GM19025 (cell line): ENCODE measurements around the gene ABTB1.

ENCODE experiments used
- ATAC-seq: cut with Tn5 transposase; IDR thresholded peaks from one replicate; pipeline ENCODE4 v1.9.1; 2021; ENCODE audit warnings: mild to moderate bottlenecking, low read depth, moderate library complexity; ENCODE audit not compliant: unreplicated experiment

ABTB1 gene

DNA sequence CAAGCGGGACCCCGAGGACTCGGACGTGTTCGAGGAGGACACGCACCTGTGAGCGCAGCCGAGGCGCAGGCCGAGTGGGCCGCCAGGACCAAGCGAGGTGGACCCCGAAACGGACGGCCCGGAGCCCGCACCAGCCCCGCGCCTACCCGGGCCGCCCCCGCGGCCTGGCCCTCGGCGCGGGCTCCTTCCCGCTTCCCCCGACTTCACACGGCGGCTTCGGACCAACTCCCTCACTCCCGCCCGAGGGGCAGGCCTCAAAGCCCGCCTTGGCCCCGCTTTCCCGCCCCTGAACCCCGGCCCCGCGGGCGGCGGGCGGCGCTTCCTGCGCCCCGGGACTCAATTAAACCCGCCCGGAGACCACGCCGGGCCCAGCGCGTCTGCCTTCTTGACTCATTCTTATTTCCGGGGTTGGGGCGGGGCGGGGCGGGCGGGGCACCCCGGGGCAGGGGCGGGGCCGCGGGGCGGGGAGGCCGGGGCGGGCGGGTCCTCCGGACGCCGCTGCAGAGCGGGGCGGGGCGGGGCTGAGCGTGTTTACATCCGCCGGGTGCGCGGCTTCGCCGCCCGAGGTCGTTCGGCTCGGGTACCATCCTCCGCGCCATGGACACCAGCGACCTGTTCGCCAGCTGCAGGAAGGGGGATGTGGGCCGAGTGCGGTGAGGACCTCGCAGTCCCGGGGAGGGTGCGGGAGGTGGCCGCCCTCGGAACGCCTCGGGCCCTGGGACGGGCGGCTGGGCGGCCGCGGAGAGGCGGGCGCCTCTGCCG lies at the start of gene ABTB1:
Gene ABTB1, plus strand, starts transcription at position 524 of the 762 bp plus-strand sequence. Its CDS starts 74 bp downstream, at position 598.
- ATAC-seq: peak; percentile 76

DNA sequence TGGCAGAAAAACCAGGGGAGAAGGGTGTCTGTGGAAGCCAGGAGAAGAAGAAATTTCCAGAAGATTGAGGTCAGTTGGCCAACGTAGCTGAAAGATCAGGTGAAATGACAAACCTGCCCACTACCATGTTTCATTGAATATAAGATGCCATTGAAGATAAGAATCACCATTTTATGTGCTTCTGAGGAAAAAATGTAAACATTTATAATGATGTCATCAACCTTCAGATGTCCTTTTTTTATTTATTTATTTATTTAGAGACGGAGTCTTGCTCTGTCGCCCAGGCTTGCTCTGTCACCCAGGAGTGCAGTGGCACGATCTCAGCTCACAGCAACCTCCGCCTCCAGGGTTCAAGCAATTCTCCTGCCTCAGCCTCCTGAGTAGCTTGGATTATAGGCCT lies 48.7 kb upstream of the ABTB1 start:
- ATAC-seq: no peak

DNA sequence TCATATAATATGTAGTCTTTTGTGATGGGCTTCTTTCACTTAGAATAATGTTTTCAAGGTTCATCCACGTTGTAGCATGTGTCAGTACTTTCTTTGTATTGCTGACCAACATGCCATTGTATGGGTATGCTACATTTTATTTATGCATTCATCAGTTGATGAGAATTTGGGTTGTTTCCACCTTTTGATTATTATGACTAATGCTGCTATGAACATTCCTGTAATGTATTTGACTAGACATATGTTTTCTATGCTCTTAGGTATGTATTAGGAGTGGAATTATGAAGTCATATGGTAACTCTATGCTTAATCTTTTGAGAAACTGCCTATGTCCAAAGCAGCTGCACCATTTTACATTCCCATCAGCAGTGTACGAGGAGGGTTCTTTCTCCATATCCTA lies 46.9 kb upstream of the ABTB1 start:
- ATAC-seq: no peak

DNA sequence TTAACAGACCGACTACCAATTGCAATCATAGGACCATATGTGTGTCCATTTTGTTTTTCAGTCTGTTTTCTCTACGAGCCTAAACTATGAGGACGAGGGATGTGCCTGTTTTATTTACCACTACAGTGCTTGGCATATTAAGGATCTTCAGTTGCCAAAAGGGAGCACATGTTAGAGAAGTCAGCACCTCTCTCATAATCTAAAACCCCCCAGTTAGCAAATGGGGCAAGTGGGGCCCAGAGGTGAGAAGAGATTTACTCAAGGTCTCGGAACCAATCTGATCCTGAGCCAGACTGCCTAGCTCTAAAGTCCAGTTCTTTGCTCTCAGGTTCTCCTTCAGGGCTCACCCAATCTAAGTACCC lies 44.3 kb upstream of the ABTB1 start:
- no peak for ATAC-seq

DNA sequence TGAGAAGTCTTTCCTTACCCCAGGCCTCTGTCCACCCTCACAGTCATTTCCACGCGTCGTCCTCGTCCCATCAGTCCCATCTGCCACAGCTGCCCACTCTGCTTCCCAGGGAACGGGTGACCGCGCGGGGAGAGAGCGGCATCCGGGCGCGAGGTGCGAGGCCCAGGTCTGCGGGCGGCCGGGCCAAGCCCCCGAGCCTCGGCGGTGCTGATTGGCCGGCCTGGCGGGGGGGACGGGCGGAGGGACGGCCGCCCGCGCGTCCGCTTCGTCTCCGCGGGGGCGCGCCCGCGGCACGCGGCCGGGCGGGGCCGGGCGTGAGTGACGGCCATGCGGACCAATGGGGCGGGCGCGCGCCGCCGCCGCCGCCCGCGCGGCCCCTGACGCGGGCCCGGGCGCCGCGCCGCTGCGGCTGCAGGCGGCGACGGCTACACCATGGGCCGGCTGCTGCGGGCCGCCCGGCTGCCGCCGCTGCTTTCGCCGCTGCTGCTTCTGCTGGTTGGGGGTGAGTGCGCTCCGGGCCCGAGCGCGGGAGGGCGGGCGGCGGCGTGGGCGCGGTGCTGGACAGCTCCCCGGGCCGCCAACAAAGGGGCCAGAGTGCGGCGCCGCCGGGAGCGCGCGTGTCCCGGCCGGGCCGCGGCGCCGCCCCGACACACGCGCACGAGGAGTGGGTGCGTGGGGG lies 43.8 kb upstream of the ABTB1 start, which contains the start of gene PODXL2:
Gene PODXL2, plus strand, starts transcription at position 398 of the 679 bp plus-strand sequence. Its CDS starts 35 bp downstream, at position 433.
- ATAC-seq: no peak

DNA sequence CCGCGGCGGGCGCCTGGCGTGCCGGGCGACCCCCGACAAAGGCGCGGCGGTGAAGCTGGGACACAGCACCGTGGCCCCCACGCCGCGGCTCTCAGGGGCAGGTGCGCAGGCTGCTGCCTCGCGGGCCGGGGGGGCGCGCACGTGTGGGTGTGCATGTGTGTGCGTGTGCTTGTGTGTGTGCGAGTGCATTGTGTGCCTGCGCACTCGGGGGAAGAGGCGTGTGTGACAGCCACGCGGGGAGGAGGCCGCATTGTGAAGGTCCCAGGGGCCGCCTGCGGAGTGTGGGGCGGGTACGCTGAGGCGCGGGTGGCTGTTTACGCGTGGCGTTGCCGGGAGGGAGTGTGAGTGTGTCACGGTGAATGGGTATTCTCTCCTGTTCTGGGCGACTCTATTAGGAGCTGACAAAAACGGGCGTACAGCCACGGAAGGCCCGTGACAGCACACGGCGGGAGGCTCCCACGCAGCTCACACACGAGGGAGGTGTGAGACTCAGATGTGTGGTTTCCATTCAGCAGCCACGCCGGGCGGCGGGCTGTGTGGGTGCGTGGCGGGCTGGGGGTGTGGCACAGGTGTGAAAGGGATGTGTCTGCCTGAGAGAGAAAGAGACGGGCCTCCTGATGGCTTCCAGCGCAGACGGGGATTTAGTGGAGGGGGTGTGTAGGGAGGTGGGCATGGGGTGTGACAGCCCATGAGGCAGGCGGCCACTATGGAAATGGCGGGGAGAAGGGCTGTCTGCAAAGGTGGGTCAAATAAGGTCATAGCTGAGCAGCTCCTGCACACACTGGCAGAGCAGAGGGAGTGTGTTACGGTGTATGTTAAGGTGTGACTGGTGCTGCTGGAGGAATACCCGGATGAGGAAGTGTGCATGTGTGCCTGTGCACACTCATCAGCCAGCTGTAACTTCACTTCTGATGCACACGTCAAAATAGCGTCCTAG lies 43.0 kb upstream of the ABTB1 start:
- no peak for ATAC-seq

DNA sequence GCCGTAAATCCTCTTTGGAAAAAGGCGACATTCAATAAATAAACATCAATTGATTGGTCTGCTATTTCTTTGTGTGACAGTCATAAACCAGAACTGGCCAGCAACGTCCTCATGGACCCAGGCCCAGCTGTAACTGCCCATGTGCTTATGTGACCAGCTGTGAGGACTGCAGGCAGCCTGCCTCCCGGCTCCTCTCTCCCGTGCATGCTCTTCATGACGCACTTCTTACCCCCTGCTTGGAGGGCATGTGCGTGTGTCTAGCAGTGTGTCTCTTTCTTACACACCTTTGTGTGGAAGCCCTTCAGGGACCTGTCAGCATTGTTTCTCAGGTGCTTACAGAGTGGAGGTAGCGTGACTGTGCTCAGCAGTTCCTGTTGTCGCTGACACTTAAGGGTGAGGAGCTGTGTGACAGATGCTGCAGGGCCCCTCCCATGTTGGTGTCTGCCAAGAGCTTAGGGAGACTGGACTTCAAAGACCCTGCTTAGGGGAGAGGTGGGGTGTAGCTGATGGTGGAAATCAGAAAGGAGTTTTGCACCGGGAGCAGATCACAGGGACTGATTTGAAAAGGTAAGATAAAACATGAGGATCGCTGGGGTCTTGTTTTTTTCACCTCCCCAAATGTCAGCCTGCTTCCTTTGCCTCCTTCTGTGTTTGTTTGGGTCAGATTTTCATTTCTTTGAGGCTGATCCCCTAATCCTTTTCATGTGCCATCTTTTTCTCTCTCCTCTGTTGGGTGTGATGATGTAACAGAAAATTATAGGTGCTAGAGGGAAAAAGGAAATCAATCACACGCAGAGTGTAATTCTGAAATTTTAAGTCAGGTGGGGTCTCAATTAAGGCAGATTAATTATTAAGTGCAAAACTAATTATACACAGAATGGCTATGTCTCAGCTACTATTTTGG lies 41.7 kb upstream of the ABTB1 start:
- ATAC-seq: no peak

DNA sequence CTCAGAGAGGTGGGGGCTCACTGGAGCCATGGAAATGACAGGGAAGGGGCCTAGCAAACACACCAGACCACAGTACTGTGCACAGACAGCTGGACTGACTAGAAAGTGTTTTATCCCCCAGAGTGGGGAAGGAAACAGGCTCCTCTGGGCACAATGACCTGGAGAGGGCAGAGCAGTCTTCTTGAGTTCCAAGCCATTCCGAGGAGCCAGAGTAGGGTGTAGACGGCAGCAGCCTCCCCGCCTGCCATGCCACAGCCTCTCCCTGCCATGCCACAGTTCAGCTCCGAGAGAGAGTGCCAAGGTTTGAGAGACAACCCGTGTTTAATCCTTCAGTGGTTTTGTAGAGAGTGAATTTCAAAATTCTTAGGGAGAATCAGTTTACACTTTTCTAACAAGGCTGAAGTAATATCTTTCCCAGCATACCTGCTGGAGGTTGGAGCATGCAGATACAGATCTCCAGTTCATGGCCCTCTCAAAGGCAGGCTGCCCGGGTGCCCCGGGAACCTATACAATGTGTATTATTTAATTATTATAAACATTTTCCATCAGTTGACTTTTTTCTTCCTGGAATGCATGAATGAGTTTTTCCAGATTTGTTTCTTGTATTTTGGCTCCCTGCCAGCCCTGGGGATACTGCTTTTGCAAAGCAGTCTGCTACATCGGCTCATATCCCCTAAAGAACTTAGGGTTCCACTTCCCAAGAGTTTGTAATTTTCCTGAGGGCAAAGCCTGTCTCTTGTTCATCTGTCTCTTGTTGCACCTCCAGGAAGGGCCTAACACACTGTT lies 40.5 kb upstream of the ABTB1 start:
- ATAC-seq: no peak

DNA sequence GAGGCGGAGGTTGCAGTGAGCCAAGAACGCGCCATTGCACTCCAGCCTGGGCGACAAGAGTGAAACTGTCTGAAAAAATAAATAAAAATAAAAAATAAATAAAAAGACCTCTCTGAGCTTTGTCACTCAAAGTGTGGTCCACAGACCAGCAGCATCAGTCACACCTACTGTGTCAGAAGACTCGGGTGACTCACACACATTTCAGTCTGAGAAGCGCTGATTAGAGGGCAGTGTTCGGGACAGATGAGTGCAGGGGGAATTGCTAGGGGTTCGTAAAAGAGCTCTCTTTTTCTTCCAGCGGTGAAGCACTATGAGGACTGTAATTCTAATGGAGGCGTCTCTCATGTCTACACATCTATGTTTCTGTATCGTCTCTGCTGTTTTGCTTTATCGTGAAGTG lies 38.1 kb upstream of the ABTB1 start:
- no peak for ATAC-seq

DNA sequence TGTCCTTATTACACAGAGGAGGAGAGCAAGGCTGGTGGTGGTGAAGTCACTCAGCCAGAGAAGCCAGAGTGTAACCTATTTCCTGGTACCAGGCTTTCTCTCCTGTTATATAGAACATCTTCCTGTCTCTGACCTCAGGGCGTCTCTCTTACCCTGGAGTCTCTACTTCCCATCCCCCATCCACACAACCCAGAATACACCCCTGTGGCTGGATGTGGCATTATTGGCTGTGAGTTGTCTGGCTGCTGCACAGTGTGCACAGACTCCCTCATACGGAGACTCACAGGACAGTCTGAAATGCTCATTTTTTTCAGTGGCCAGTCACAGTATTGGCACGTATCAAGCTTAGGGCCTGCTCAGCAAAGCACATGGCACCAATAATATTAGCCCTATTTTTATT lies 35.2 kb upstream of the ABTB1 start:
- ATAC-seq: no peak

DNA sequence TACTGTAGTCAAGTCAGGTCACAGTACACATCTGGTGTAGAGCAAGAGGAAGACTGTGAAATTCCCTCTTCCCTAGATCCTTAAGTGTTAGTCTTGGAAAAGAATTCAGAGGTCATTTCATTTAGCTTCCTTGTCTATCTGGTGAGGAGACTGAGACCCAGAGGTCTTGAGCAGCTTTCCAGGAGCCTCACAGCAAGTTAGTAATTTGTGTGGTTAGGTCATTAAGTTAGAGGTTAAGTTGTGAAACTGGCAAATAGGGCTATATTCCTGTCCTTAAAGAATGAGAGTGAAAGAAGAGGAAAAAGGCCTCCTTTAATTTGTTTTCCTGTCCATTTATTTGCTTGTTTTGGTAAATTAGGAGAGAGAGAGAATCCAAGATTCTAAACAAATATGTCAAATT lies 34.8 kb upstream of the ABTB1 start:
- no peak for ATAC-seq

DNA sequence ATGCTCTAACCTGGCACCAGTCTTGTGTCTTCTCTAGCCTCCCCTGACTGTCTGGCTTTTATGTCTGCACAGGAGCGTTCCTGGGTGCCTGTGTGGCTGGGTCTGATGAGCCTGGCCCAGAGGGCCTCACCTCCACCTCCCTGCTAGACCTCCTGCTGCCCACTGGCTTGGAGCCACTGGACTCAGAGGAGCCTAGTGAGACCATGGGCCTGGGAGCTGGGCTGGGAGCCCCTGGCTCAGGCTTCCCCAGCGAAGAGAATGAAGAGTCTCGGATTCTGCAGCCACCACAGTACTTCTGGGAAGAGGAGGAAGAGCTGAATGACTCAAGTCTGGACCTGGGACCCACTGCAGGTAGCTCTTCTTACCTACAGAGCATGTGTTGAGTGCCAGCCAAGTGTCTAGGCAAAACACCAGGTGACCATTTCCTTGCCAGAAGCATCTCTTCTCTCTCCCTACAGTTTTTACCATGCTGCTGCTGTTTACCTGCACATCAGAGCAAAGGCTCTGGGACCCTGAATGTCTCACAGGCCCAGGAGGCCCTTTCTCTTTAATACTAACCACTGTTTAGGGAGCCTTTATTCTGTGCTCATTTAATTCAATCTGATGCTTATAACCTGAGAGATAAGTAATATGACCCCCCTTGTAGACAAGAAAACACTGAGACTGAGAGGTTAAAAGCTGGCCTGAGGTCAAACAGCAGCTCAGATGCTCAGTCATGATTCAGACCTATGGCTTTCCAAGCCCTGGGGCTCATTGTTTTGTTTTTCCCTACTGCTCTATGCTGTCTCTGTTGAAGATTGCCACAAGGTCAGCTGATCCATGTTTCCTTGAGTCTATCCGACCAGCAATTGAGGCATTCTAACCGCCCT lies 33.3 kb upstream of the ABTB1 start:
- no peak for ATAC-seq

DNA sequence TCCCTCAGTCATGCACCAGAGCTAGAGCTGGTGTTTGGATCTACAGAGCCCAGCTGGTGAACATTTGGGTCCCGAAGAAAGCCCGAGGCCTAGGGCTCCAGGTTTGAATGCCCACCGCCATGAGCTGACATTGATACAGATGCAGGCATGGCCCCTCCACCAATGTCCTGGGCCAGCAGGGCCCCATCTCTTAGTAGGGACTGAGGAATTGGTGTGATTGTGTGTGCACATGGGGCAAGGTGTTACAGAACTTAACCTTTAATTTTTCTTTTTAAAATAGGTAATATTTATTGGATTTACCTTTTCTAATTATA lies 32.8 kb upstream of the ABTB1 start:
- ATAC-seq: no peak

DNA sequence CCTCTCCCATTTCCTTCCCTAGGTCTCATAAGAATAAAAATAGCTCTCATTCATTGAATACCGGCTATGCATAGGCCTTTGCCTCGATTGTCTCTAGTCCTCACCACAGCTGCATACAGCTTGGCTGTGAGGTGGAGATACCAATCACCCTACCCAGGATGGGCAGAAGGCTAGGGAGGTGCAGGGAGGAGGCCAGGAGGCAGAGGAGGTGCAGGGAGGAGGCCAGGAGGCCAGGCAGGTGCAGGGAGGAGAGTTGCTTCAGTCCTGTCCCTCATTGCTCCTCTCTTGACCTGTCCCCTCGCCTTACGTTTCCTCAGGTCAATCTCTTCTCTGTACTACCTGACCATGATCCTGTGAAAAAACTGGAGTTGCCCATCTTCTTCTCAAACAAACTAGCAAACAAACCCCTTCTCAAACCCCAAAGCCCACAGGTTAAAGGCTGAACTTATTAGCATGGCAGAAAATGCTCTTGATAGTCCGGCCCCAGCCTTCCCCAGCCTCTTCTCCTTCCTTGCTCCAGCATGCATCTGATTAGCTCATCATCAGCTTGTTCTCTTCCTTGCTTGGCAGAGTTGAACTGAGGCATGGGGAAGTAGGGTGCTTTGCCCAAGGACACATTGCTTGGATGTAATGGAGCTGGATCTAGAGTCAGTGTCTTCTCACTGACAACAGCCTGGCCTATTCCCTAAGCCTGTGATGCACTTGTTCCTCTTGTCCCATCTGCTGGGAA lies 27.9 kb upstream of the ABTB1 start:
- ATAC-seq: no peak

DNA sequence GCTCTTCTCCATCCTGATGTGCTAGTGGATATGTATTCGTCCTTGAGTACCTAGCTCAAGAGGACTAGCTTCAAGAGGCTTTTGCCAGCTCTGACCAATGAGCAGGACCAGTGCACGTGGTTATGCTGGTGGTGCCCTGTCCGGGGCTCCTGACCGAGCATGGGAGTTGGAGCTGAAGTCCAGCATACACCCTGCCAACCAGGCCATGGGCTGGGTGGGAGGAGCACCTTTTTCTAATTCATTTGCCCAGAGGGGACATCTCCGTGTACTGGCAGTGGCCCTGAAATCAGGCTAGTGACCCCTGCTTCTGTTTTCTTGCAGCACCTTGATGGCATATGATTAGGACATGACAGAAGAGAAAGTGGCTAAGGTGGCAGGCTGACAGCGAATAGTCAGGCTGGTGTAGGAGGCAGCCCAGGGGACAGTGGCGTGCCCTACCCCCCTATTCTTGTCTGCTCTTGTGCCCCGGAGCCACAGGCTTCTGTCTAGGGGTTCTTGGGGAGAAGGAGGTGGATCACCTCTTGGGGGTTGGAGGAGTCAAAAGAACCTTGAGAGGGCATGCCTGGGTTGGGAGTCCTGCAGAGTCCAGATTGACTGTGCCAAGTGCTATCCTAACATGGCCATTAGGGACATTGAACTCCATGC lies 27.3 kb upstream of the ABTB1 start:
- no peak for ATAC-seq

DNA sequence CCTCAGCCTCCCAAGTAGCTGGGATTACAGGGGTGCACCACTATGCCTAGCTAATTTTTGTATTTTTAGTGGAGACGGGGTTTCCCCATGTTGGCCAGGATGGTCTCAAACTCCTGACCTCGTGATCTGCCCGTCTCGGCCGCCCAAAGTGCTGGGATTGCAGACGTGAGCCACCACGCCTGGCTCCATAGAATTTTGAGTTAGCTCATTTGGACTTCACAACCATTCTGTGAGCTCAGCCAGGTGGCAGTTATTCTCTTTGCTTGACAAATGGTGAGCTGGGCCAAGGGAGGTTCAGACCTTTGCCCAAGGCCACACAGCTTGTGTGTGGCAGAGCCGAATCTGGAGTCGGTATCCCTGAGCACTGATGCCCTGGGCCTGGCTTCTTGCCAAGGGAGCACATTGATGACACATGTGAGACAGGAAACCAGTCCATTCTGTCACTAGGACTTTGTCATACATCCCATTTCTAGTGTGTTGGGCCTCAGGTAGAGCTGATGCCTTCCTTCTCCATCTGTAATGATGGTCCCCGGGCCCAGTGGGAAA lies 26.2 kb upstream of the ABTB1 start:
- no peak for ATAC-seq
